ENCODE measurements around the gene ZNF678.

DNA sequence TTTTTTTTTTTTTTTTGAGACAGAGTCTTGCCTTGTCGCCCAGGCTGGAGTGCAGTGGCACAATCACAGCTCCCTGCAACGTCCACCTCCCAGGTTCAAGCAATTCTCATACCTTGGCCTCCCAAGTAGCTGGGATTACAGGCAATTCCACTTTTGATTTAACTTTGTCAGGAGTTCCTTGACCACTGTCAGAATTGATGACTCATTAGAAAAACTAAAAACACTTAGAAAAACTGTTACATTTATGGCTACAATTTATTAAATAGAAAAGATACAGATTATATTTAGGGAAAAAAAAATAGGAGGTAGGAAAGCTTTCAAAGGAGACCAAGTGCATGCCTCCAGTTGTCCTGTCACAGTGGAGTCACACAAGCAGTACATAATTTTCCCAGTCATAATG, 20.0 kb downstream of the ZNF678 start:
- TF ChIP-seq CTCF (conservative IDR thresholded peaks at IDR 0.05; ENCODE audit: low read length) = no peak
- TF ChIP-seq EZH2phosphoT487 (IDR thresholded peaks at IDR 0.05; ENCODE audit: borderline replicate concordance) = no peak
